GM21390 (cell line): ENCODE results near the gene VKORC1.

ENCODE experiments used
- ATAC-seq: cut with Tn5 transposase; IDR thresholded peaks from one replicate; pipeline ENCODE4 v1.9.1; 2021; ENCODE audit not compliant: unreplicated experiment

The VKORC1 gene

GRCh38 chr16:31083081-31083480, 11.5 kb downstream of the VKORC1 start:
- no peak for ATAC-seq

- ATAC-seq, result no peak
Observed at GRCh38 chr16:31082368-31083045, 12.1 kb downstream of the VKORC1 start.

GRCh38 chr16:31081428-31082351, 12.9 kb downstream of the VKORC1 start:
- ATAC-seq, result no peak

- no peak for ATAC-seq
Observed at GRCh38 chr16:31080756-31081419, 13.7 kb downstream of the VKORC1 start.

- no peak for ATAC-seq
Observed at GRCh38 chr16:31080035-31080629, 14.5 kb downstream of the VKORC1 start.

- ATAC-seq, result no peak
Observed at GRCh38 chr16:31079342-31079944, 15.2 kb downstream of the VKORC1 start.

GRCh38 chr16:31078597-31079341, 15.8 kb downstream of the VKORC1 start:
- ATAC-seq, result no peak

- no peak for ATAC-seq
Observed at GRCh38 chr16:31077592-31078396, 16.8 kb downstream of the VKORC1 start.

GRCh38 chr16:31077024-31077423, 17.6 kb downstream of the VKORC1 start:
- ATAC-seq, result no peak

GRCh38 chr16:31076319-31076718, 18.3 kb downstream of the VKORC1 start:
- ATAC-seq, result no peak

GRCh38 chr16:31074814-31075183, 19.8 kb downstream of the VKORC1 start:
- no peak for ATAC-seq

- peak; percentile 64 for ATAC-seq
Observed at GRCh38 chr16:31073970-31074813, 20.4 kb downstream of the VKORC1 start, which contains the start of the genes ZNF646 and ZNF668. ZNF646 (plus strand) TSS chr16:31074422; CDS start chr16:31076325, 1,903 bp downstream. ZNF668 (minus strand) TSS chr16:31074240; CDS start chr16:31064459, 9,781 bp downstream.

GRCh38 chr16:31073142-31073969, 21.2 kb downstream of the VKORC1 start:
- peak; percentile 49 for ATAC-seq

GRCh38 chr16:31072540-31073141, 22.0 kb downstream of the VKORC1 start:
- no peak for ATAC-seq

- no peak for ATAC-seq
Observed at GRCh38 chr16:31071861-31072260, 22.7 kb downstream of the VKORC1 start.

GRCh38 chr16:31067342-31067741, 27.3 kb downstream of the VKORC1 start:
- no peak for ATAC-seq

GRCh38 chr16:31064882-31065461, 29.6 kb downstream of the VKORC1 start:
- ATAC-seq, result no peak
